Measurements from ENCODE around the gene FBXW8.

GRCh38 chr12:116861320-116861719 lies 49.4 kb upstream of the FBXW8 start:
- TF ChIP-seq CTCF (conservative IDR thresholded peaks at IDR 0.05) (no peak), ZFX (IDR thresholded peaks at IDR 0.05) (no peak)
